GM13976 (cell line): ENCODE results near the gene CRYGS.

Experiments
- DNase-seq: peaks from one replicate; pipeline ENCODE4 v3.0.0; 2012; ENCODE audit warnings: low spot score
- CTCF ChIP-seq: IDR thresholded peaks from 2 replicates; pipeline ENCODE4 v1.5.1; 2012; ENCODE audit warnings: borderline replicate concordance, mild to moderate bottlenecking; ENCODE audit not compliant: insufficient read depth; ENCODE audit errors: extremely low read depth, missing control alignments, control extremely low read depth
- in situ Hi-C: fragments of 300-500 bp; cut with MboI; formaldehyde crosslinking; loops from one replicate; pipeline ENCODE4 v1.12.0; 2022; ENCODE audit warnings: low sequenced_read_pairs, mixed read lengths, inconsistent platforms; ENCODE audit not compliant: unreplicated experiment

The CRYGS gene

GRCh38 chr3:186526256-186526606 lies 17.9 kb downstream of the CRYGS start:
- in situ Hi-C loops, result no loop called here
- DNase-seq, result no peak
- TF ChIP-seq CTCF, result no peak

- TF ChIP-seq CTCF, result no peak
- in situ Hi-C loops, result no loop called here
These were observed 18.6 kb downstream of the CRYGS start for GRCh38 chr3:186525369-186526255.

GRCh38 chr3:186524616-186525015 lies 19.6 kb downstream of the CRYGS start:
- in situ Hi-C loops, result no loop called here
- no peak for TF ChIP-seq CTCF
- no peak for DNase-seq

More at GRCh38 chr3:186525369-186526255, 18.6 kb downstream of the CRYGS start:
- DNase-seq, result no peak

GRCh38 chr3:186523434-186523833 lies 20.7 kb downstream of the CRYGS start:
- TF ChIP-seq CTCF, result no peak
- in situ Hi-C loops, result no loop called here
- DNase-seq, result no peak

- in situ Hi-C loops, result no loop called here
- no peak for TF ChIP-seq CTCF
These were observed 21.2 kb downstream of the CRYGS start for GRCh38 chr3:186523022-186523421.

GRCh38 chr3:186520957-186521842 lies 23.0 kb downstream of the CRYGS start:
- in situ Hi-C loops, result no loop called here
- no peak for TF ChIP-seq CTCF
- peak; percentile 45 for DNase-seq

More at GRCh38 chr3:186523022-186523421, 21.2 kb downstream of the CRYGS start:
- no peak for DNase-seq
